CD8-positive, alpha-beta memory T cell (primary cell): Measurements from ENCODE around the gene RAB26. TPM values are rescaled to one million over a fixed set of nuclear protein-coding genes. Genes with fewer than 3 reads are reported as not detected.

Source experiments
- CTCF ChIA-PET: fragments of 350-600 bp; sonication (Branson Sonifier 250); formaldehyde crosslinking; loops from one replicate; lab custom pipeline; 2021; ENCODE audit warnings: antibody characterized with exemption; lab: Charles Lee
- POLR2A ChIA-PET: fragments of 350-600 bp; sonication (Branson Sonifier 250); formaldehyde crosslinking; loops from one replicate; lab custom pipeline; 2021; ENCODE audit warnings: antibody characterized with exemption; lab: Charles Lee
- DNase-seq, 5 donors: peaks; one replicate each; pipeline versions ENCODE4 v3.0.0 to v3.0.0-alpha.2; 2020 to 2022; ENCODE audit warnings: mixed read lengths in 1 of 5
- H3K27ac ChIP-seq: one replicate; pipeline ENCODE4 v1.7.0; 2013; ENCODE audit warnings: low read depth, mild to moderate bottlenecking, low read length, moderate library complexity
- H3K27me3 ChIP-seq: 2 replicates; pipeline ENCODE4 v1.7.0; 2013; ENCODE audit warnings: low read length, mild to moderate bottlenecking; ENCODE audit not compliant: insufficient read depth, poor library complexity, severe bottlenecking
- H3K36me3 ChIP-seq: 2 replicates; pipeline ENCODE4 v1.7.0; 2013; ENCODE audit warnings: mild to moderate bottlenecking, low read length, moderate library complexity; ENCODE audit not compliant: insufficient read depth
- H3K4me1 ChIP-seq: 2 replicates; pipeline ENCODE4 v1.7.0; 2013; ENCODE audit warnings: mild to moderate bottlenecking, low read length, moderate library complexity; ENCODE audit not compliant: insufficient read depth
- H3K4me3 ChIP-seq: 2 replicates; pipeline ENCODE4 v1.7.0; 2013; ENCODE audit warnings: mild to moderate bottlenecking, low read length
- H3K9me3 ChIP-seq: 2 replicates; pipeline ENCODE4 v1.7.0; 2013; ENCODE audit warnings: mild to moderate bottlenecking, low read length
- H3K27ac Mint-ChIP-seq, 8 donors: one replicate each; pipeline ENCODE4 v1.8.0; 2020 to 2021; ENCODE audit warnings: mixed read lengths in 8 of 8, mild to moderate bottlenecking in 6 of 8, inconsistent platforms in 3 of 8, moderate library complexity in 3 of 8
- H3K27me3 Mint-ChIP-seq, 2 donors: one replicate each; pipeline ENCODE4 v1.8.0; 2020 to 2021; ENCODE audit warnings: mixed read lengths in 2 of 2, mild to moderate bottlenecking in 1 of 2, moderate library complexity in 1 of 2
- H3K36me3 Mint-ChIP-seq, 3 donors: one replicate each; pipeline ENCODE4 v1.8.0; 2020 to 2021; ENCODE audit warnings: mixed read lengths in 3 of 3, inconsistent platforms in 1 of 3, mild to moderate bottlenecking in 1 of 3
- H3K4me1 Mint-ChIP-seq, 3 donors: one replicate each; pipeline ENCODE4 v1.8.0; 2020 to 2021; ENCODE audit warnings: mixed read lengths in 3 of 3, inconsistent platforms in 1 of 3, mild to moderate bottlenecking in 1 of 3
- H3K4me3 Mint-ChIP-seq, 7 donors: one replicate each; pipeline ENCODE4 v1.8.0; 2020 to 2021; ENCODE audit warnings: mixed read lengths in 7 of 7, mild to moderate bottlenecking in 6 of 7, moderate library complexity in 4 of 7, inconsistent platforms in 2 of 7
- H3K9me3 Mint-ChIP-seq, 5 donors: one replicate each; pipeline ENCODE4 v1.8.0; 2020 to 2022; ENCODE audit warnings: mixed read lengths in 5 of 5, mild to moderate bottlenecking in 3 of 5, moderate library complexity in 2 of 5, inconsistent platforms in 1 of 5
- polyA plus RNA-seq: library from polyadenylated mRNA; unstranded; fragments of 300-500 nt; fragmentation: Illumina TruSeq; gene quantifications from one replicate; pipeline ENCODE4 v1.2.3, GENCODE V29; 2021
- total RNA-seq, 2 experiments: library from RNA; stranded (reverse); gene quantifications; one replicate each; pipeline ENCODE4 v1.2.3, GENCODE V29; 2021

RAB26 gene
- total and polyA plus RNA-seq, 3 experiments from 2014 or later: 0.20 to 0.75 (median 0.55) TPM

GRCh38 chr16:2162676-2163118 is 14.3 kb downstream of the RAB26 start:
- POLR2A ChIA-PET: no interaction called here

GRCh38 chr16:2163211-2163881 is 14.9 kb downstream of the RAB26 start:
- no peaks in the 10 kb centered on the region for H3K9me3 Mint-ChIP-seq
- H3K36me3 ChIP-seq: no peaks in the 10 kb centered on the region
- H3K9me3 ChIP-seq: no peaks in the 10 kb centered on the region
- H3K4me3 ChIP-seq: no peak overlapping the region
- CTCF ChIA-PET: interaction anchor here (1.2 kb wide), 1 partner anchor 23 kb away, joined by 5 read pairs; no protein-coding TSS in a partner anchor
- H3K27me3 ChIP-seq: no peaks in the 10 kb centered on the region
- no peaks in the 10 kb centered on the region for H3K4me1 ChIP-seq
- POLR2A ChIA-PET: interaction anchor here (0.5 kb wide), 1 partner anchor 95 kb away, joined by 3 read pairs; no protein-coding TSS in a partner anchor
- DNase-seq: no peak
- H3K27me3 Mint-ChIP-seq: no peaks in the 10 kb centered on the region
- peaks cover 0 to 14% (median 0%) of the 10 kb centered on the region in 3 donors for H3K36me3 Mint-ChIP-seq
- H3K27ac Mint-ChIP-seq: peak overlapping the region in 3 of 8 donors; percentile 17 to 79 (median 61)
- H3K27ac ChIP-seq: no peak overlapping the region
- peaks cover 0 to 12% (median 6%) of the 10 kb centered on the region in 3 donors for H3K4me1 Mint-ChIP-seq
- H3K4me3 Mint-ChIP-seq: no peak overlapping the region

More at GRCh38 chr16:2162676-2163118, 14.3 kb downstream of the RAB26 start:
- H3K9me3 Mint-ChIP-seq: no peaks in the 10 kb centered on the region
- Histone ChIP-seq H3K9me3 (no peaks in the 10 kb centered on the region), H3K4me1 (peaks cover 4% of the 10 kb centered on the region), H3K27ac (no peak overlapping the region), H3K36me3 (no peaks in the 10 kb centered on the region), H3K27me3 (no peaks in the 10 kb centered on the region), H3K4me3 (no peak overlapping the region)
- CTCF ChIA-PET: interaction anchor here (0.9 to 1.2 kb wide), 2 partner anchors 22 to 32 kb away, joined by 3 to 5 read pairs; no protein-coding TSS in a partner anchor
- no peak for DNase-seq
- H3K4me1 Mint-ChIP-seq: peaks cover 0 to 19% (median 9%) of the 10 kb centered on the region in 3 donors
- no peak overlapping the region for H3K4me3 Mint-ChIP-seq
- H3K36me3 Mint-ChIP-seq: peaks cover 0 to 10% (median 0%) of the 10 kb centered on the region in 3 donors
- no peaks in the 10 kb centered on the region for H3K27me3 Mint-ChIP-seq
- no peak overlapping the region for H3K27ac Mint-ChIP-seq

- Mint-ChIP-seq H3K9me3 (no peaks in the 10 kb centered on the region), H3K36me3 (peaks cover 0 to 17% (median 0%) of the 10 kb centered on the region in 3 donors), H3K27me3 (no peaks in the 10 kb centered on the region), H3K4me3 (no peak overlapping the region), H3K27ac (peak overlapping the region in 1 of 8 donors; percentile 47), H3K4me1 (peaks cover 0 to 3% (median 3%) of the 10 kb centered on the region in 3 donors)
- Histone ChIP-seq H3K27ac (no peak overlapping the region), H3K36me3 (no peaks in the 10 kb centered on the region), H3K9me3 (no peaks in the 10 kb centered on the region), H3K4me3 (no peak overlapping the region), H3K4me1 (no peaks in the 10 kb centered on the region), H3K27me3 (no peaks in the 10 kb centered on the region)
- ChIA-PET POLR2A (no interaction called here), CTCF (no interaction called here)
- DNase-seq: no peak
These were observed 17.4 kb downstream of the RAB26 start for GRCh38 chr16:2165861-2166260.

DNA sequence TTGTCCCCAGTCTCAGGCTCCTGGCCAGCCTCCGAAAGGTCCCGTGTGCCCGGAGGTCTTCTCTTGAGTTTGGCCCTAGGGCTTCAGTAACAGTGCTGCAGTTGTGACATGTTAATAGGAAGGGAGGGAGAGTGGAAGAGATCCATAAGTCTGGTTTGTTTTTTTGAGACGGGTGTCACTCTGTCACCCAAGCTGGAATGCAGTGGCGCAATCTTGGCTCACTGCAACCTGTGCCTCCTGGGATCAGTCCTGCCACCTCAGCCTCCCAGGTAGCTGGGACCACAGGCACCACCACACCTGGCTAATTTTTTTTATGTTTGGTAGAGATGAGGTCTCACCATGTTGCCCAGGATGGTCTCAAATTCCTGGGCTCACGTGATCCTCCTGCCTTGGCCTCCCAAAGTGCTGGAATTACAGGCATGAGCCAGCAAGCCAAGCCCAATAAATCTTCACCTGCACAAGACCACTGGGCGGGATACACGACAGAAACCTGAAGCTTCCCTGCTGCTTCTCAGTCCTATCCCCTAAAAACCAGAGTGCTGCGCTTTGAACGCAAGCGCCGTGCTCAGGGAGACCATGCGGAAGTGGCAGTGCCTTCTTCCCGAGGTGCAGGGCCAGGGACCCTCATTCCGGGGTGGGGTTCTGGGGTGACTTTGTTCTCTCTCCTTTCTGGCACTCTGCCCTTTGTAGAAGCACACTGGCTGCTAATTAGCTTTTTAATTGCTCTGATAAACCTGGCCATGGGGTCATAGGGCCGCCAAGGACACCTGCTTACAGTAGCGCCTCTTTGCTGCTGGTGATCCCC is 18.0 kb downstream of the RAB26 start:
- ChIA-PET CTCF (no interaction called here), POLR2A (no interaction called here)
- Mint-ChIP-seq H3K4me3 (no peak overlapping the region), H3K4me1 (peaks cover 0 to 3% (median 3%) of the 10 kb centered on the region in 3 donors), H3K27me3 (no peaks in the 10 kb centered on the region), H3K9me3 (no peaks in the 10 kb centered on the region), H3K27ac (peak overlapping the region in 3 of 8 donors; percentile 19 to 69 (median 47)), H3K36me3 (peaks cover 0 to 17% (median 0%) of the 10 kb centered on the region in 3 donors)
- Histone ChIP-seq H3K36me3 (no peaks in the 10 kb centered on the region), H3K9me3 (no peaks in the 10 kb centered on the region), H3K27me3 (no peaks in the 10 kb centered on the region), H3K27ac (no peak overlapping the region), H3K4me1 (no peaks in the 10 kb centered on the region), H3K4me3 (no peak overlapping the region)
- DNase-seq: no peak

DNA sequence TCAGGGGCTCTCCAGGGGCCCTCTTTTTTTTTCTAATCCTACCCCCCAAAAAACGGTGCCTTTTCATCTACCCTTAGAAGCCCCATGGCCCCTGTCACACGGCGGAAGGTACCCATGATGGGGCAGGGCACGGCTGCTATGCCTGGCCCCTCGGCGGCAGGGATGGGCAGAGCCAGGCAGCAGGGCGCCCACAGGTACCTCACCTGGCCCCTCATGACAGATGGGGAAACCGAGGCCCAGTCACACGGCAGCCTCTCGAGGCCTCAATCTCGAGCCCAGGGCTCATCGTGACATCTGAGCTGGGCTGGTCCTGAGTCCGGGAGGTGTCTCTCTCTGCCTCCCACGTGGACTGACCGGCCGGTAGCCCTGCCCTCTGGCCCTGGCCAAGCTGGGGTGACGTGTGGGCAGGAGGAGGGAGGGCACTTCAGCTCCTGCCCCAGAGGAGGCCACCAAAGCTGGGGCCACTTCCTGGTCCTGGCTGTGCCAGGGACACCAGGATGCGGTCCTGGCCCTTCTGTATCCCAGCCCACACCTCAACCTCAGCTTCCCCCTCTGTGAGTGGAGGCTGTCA is 18.7 kb downstream of the RAB26 start:
- Mint-ChIP-seq H3K4me1 (peaks cover 0 to 3% (median 0%) of the 10 kb centered on the region in 3 donors), H3K27ac (no peak overlapping the region)

GRCh38 chr16:2170080-2170479 is 21.7 kb downstream of the RAB26 start:
- H3K9me3 Mint-ChIP-seq: no peaks in the 10 kb centered on the region
- no peak overlapping the region for H3K27ac ChIP-seq

More for the DNA sequence above, 18.7 kb downstream of the RAB26 start:
- H3K27me3 Mint-ChIP-seq: no peaks in the 10 kb centered on the region
- no peak overlapping the region for H3K27ac ChIP-seq
- DNase-seq: no peak
- POLR2A ChIA-PET: no interaction called here
- no peak overlapping the region for H3K4me3 Mint-ChIP-seq
- no peaks in the 10 kb centered on the region for H3K4me1 ChIP-seq
- H3K27me3 ChIP-seq: no peaks in the 10 kb centered on the region
- H3K4me3 ChIP-seq: no peak overlapping the region
- no peaks in the 10 kb centered on the region for H3K9me3 ChIP-seq
- H3K36me3 Mint-ChIP-seq: peaks cover 0 to 21% (median 0%) of the 10 kb centered on the region in 3 donors
- CTCF ChIA-PET: no interaction called here
- no peaks in the 10 kb centered on the region for H3K9me3 Mint-ChIP-seq
- no peaks in the 10 kb centered on the region for H3K36me3 ChIP-seq

GRCh38 chr16:2170587-2171435 is 22.4 kb downstream of the RAB26 start:
- Histone ChIP-seq H3K4me3 (no peak overlapping the region), H3K27ac (no peak overlapping the region), H3K9me3 (no peaks in the 10 kb centered on the region), H3K36me3 (peaks cover 14% of the 10 kb centered on the region), H3K4me1 (no peaks in the 10 kb centered on the region), H3K27me3 (no peaks in the 10 kb centered on the region)
- ChIA-PET CTCF (interaction anchor here (1.4 kb wide), 1 partner anchor 24 kb away, joined by 4 read pairs; no protein-coding TSS in a partner anchor), POLR2A (interaction anchor here (0.6 kb wide), 1 partner anchor 24 kb away, joined by 5 read pairs; no protein-coding TSS in a partner anchor)
- DNase-seq: no peak
- no peaks in the 10 kb centered on the region for H3K27me3 Mint-ChIP-seq
- no peaks in the 10 kb centered on the region for H3K9me3 Mint-ChIP-seq
- no peak overlapping the region for H3K27ac Mint-ChIP-seq
- no peaks in the 10 kb centered on the region for H3K4me1 Mint-ChIP-seq
- H3K4me3 Mint-ChIP-seq: no peak overlapping the region
- H3K36me3 Mint-ChIP-seq: peaks cover 0 to 42% (median 1%) of the 10 kb centered on the region in 3 donors

More at GRCh38 chr16:2170080-2170479, 21.7 kb downstream of the RAB26 start:
- H3K27ac Mint-ChIP-seq: no peak overlapping the region
- Histone ChIP-seq H3K36me3 (peaks cover 9% of the 10 kb centered on the region), H3K4me3 (no peak overlapping the region), H3K27me3 (no peaks in the 10 kb centered on the region), H3K4me1 (no peaks in the 10 kb centered on the region), H3K9me3 (no peaks in the 10 kb centered on the region)
- no peak overlapping the region for H3K4me3 Mint-ChIP-seq
- ChIA-PET CTCF (no interaction called here), POLR2A (no interaction called here)
- peaks cover 0 to 37% (median 1%) of the 10 kb centered on the region in 3 donors for H3K36me3 Mint-ChIP-seq
- H3K4me1 Mint-ChIP-seq: no peaks in the 10 kb centered on the region
- DNase-seq: no peak
- H3K27me3 Mint-ChIP-seq: no peaks in the 10 kb centered on the region
